Activated T-helper 1 cell treated with anti-CD3 and anti-CD28 coated beads, Interleukin-12 subunit alpha, Interleukin-12 subunit beta, Interleukin-2, Interleukin-4 antibody, amounts not matched to agents 30 ng/mL and 10 ng/mL and 1 ng/mL, durations not matched to agents 14 hours and 24 hours and 36 hours (primary cell): ENCODE measurements around the gene ARSH. TPM values are rescaled to one million over a fixed set of nuclear protein-coding genes. Genes with fewer than 3 reads are reported as not detected.

Experiments used
- DNase-seq: peaks from one replicate; pipeline ENCODE4 v3.0.0; 2021; ENCODE audit warnings: low spot score
- H3K27ac Mint-ChIP-seq: one replicate; pipeline ENCODE4 v1.8.0; 2021; ENCODE audit warnings: mild to moderate bottlenecking, mixed read lengths
- H3K27me3 Mint-ChIP-seq: one replicate; pipeline ENCODE4 v1.8.0; 2022; ENCODE audit warnings: mild to moderate bottlenecking, moderate library complexity, mixed read lengths; ENCODE audit not compliant: insufficient read depth
- H3K36me3 Mint-ChIP-seq: one replicate; pipeline ENCODE4 v1.8.0; 2021; ENCODE audit warnings: low read depth, mixed read lengths
- H3K4me1 Mint-ChIP-seq: one replicate; pipeline ENCODE4 v1.8.0; 2021; ENCODE audit warnings: low read depth, mixed read lengths
- H3K4me3 Mint-ChIP-seq: one replicate; pipeline ENCODE4 v1.8.0; 2021; ENCODE audit warnings: mild to moderate bottlenecking, moderate library complexity, mixed read lengths
- H3K9me3 Mint-ChIP-seq: one replicate; pipeline ENCODE4 v1.8.0; 2021; ENCODE audit warnings: mixed read lengths
- intact Hi-C: fragments of 100-400 bp; cut with micrococcal nuclease; formaldehyde crosslinking; loops from one replicate; pipeline ENCODE4 v1.15.1; 2024
- total RNA-seq: library from RNA; stranded (reverse); gene quantifications from 2 replicates; pipeline ENCODE4 v1.2.3, GENCODE V29; 2022

The ARSH gene
- total RNA-seq, 1 donor from 2014 or later, result not detected

GRCh38 chrX:3052860-3053259, 46.5 kb downstream of the ARSH start:
- no peaks in the 10 kb centered on the region for H3K4me1 Mint-ChIP-seq
- H3K27ac Mint-ChIP-seq, result no peak overlapping the region
- H3K27me3 Mint-ChIP-seq, result peaks cover 2% of the 10 kb centered on the region
- DNase-seq, result no peak
- H3K36me3 Mint-ChIP-seq, result no peaks in the 10 kb centered on the region
- intact Hi-C loops, result no loop called here
- no peak overlapping the region for H3K4me3 Mint-ChIP-seq
- no peaks in the 10 kb centered on the region for H3K9me3 Mint-ChIP-seq

DNA sequence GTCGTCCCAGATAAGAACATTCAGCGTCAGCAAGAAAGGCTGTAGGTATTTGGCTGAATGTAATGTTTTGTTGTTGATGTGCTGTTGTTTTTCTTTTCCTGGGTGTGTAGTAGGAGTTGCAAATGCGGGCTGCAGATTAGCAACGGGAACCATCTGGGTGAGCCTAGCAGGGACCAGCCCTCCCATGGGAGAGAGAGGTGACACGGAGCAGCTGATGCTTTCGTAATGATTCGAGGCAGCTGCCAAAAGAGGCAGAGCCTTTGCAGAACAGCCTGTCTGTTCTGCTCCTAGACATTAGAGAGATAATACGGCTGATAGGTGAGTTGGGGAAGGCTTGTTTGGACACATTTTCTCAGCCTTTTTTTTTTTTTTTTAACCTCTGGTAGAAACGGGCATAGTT, 60.2 kb downstream of the ARSH start:
- intact Hi-C loops, result no loop called here
- H3K4me3 Mint-ChIP-seq, result no peak overlapping the region
- H3K36me3 Mint-ChIP-seq, result no peaks in the 10 kb centered on the region
- H3K27me3 Mint-ChIP-seq, result no peaks in the 10 kb centered on the region
- no peak for DNase-seq
- no peaks in the 10 kb centered on the region for H3K4me1 Mint-ChIP-seq
- H3K27ac Mint-ChIP-seq, result no peak overlapping the region
- no peaks in the 10 kb centered on the region for H3K9me3 Mint-ChIP-seq

DNA sequence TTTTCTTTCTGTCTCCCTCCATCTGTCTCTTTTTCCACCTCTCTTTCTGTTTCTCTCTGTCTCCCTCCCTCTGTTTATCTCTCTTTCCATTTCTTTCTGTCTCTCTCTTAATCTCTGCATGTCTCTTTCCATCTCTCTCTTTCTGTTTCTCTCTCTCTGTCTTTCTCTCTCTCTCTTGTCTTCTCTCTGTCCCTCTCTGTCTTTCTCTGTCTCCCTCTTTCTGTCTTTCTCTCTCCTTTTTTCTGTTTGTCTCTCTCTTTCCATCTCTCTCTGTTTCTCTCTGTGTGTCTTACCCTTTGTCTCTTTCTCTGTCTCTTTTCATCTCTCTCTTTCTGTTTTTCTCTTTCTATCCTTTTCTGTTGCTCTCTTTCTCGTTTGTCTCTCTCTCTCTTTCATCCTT, 69.6 kb downstream of the ARSH start:
- H3K27ac Mint-ChIP-seq, result no peak overlapping the region
- no peak for DNase-seq
- intact Hi-C loops, result no loop called here
- no peaks in the 10 kb centered on the region for H3K27me3 Mint-ChIP-seq
- H3K36me3 Mint-ChIP-seq, result no peaks in the 10 kb centered on the region
- no peaks in the 10 kb centered on the region for H3K4me1 Mint-ChIP-seq
- no peaks in the 10 kb centered on the region for H3K9me3 Mint-ChIP-seq
- H3K4me3 Mint-ChIP-seq, result no peak overlapping the region

- intact Hi-C loops, result no loop called here
- no peaks in the 10 kb centered on the region for H3K4me1 Mint-ChIP-seq
- no peak for DNase-seq
- H3K27me3 Mint-ChIP-seq, result no peaks in the 10 kb centered on the region
- H3K36me3 Mint-ChIP-seq, result no peaks in the 10 kb centered on the region
- no peaks in the 10 kb centered on the region for H3K9me3 Mint-ChIP-seq
- no peak overlapping the region for H3K4me3 Mint-ChIP-seq
- H3K27ac Mint-ChIP-seq, result no peak overlapping the region
These were observed 70.2 kb downstream of the ARSH start for GRCh38 chrX:3076416-3076991.

Other genes with a start within 250 kb of the ARSH start
- not detected in 2 replicates for gene GYG2, start 177.6 kb upstream of the ARSH start, total RNA-seq
- 2.5 and 2.7 TPM in 2 replicates for gene ARSD, start 77.2 kb upstream of the ARSH start, total RNA-seq
- gene ARSF, start 34.9 kb downstream of the ARSH start, total RNA-seq, result not detected in 2 replicates